CD4-positive, alpha-beta T cell treated with Interleukin-6 for 4 hours (primary cell): ENCODE data around the gene ANAPC1.
"Not testable (repeated sequence)": the region's sequence is repeated elsewhere in the genome, so short reads cannot be mapped to it uniquely, and the experiment has no call there.

Experiments
- DNase-seq: peaks from one replicate; pipeline ENCODE4 v3.0.0-alpha.2; 2020; ENCODE audit warnings: mixed read lengths

ANAPC1 gene

GRCh38 chr2:111784081-111784480, 99.9 kb downstream of the ANAPC1 start:
- DNase-seq = not testable (repeated sequence)

- not testable (repeated sequence) for DNase-seq
Observed at GRCh38 chr2:111782195-111782594, 101.8 kb downstream of the ANAPC1 start.

GRCh38 chr2:111781443-111782094, 102.4 kb downstream of the ANAPC1 start:
- not testable (repeated sequence) for DNase-seq

GRCh38 chr2:111777155-111777554, 106.8 kb downstream of the ANAPC1 start:
- not testable (repeated sequence) for DNase-seq

GRCh38 chr2:111776296-111776695, 107.7 kb downstream of the ANAPC1 start:
- not testable (repeated sequence) for DNase-seq

- DNase-seq = not testable (repeated sequence)
Observed at GRCh38 chr2:111772180-111772579, 111.8 kb downstream of the ANAPC1 start.

- not testable (repeated sequence) for DNase-seq
Observed at GRCh38 chr2:111770916-111771658, 112.9 kb downstream of the ANAPC1 start.

- DNase-seq = not testable (repeated sequence)
Observed at GRCh38 chr2:111768266-111769190, 115.5 kb downstream of the ANAPC1 start.

- not testable (repeated sequence) for DNase-seq
Observed at GRCh38 chr2:111767087-111767486, 116.9 kb downstream of the ANAPC1 start.

- not testable (repeated sequence) for DNase-seq
Observed at GRCh38 chr2:111766295-111766694, 117.7 kb downstream of the ANAPC1 start.

- DNase-seq = not testable (repeated sequence)
Observed at GRCh38 chr2:111764151-111764550, 119.8 kb downstream of the ANAPC1 start.

GRCh38 chr2:111760697-111761284, 123.2 kb downstream of the ANAPC1 start:
- not testable (repeated sequence) for DNase-seq

GRCh38 chr2:111752533-111752932, 131.5 kb downstream of the ANAPC1 start:
- not testable (repeated sequence) for DNase-seq

- DNase-seq = not testable (repeated sequence)
Observed at GRCh38 chr2:111750641-111751040, 133.4 kb downstream of the ANAPC1 start.

GRCh38 chr2:111748429-111748828, 135.6 kb downstream of the ANAPC1 start:
- DNase-seq = not testable (repeated sequence)

GRCh38 chr2:111747410-111748115, 136.4 kb downstream of the ANAPC1 start:
- peak; percentile 2 for DNase-seq

GRCh38 chr2:111744751-111745150, 139.2 kb downstream of the ANAPC1 start:
- DNase-seq = not testable (repeated sequence)

- DNase-seq = not testable (repeated sequence)
Observed at GRCh38 chr2:111741517-111741916, 142.5 kb downstream of the ANAPC1 start.

GRCh38 chr2:111735838-111736721, 147.9 kb downstream of the ANAPC1 start:
- DNase-seq = not testable (repeated sequence)

- not testable (repeated sequence) for DNase-seq
Observed at GRCh38 chr2:111735420-111735819, 148.6 kb downstream of the ANAPC1 start.
